Hematopoietic multipotent progenitor cell treated with erythropoietin and hydrocortisone succinate and interleukin-3 and kit ligand, for 6 days (in vitro differentiated cells): ENCODE data around the gene NLGN1.

ENCODE experiments used
- DNase-seq: peaks from one replicate; pipeline ENCODE4 v3.0.0-alpha.2; 2015

The NLGN1 gene

DNA sequence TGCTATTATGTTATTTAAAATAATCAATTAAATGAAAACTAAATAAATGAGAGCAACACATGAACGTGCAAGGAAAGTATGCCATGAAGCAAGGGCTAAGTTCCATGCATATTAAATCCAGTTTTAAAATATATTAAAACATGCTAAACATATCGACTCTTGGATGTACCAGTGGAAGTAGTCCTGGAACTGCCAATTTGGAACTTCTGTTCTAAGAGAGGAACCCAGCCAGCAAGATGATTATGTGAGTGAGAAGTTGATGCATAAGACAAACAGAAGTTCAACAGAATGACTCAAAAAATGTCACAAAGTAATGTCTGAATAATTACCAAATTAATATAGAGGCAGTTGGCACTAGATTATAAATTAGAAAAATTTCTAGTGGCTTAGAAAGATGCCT lies 714.2 kb downstream of the NLGN1 start:
- DNase-seq, result no peak

DNA sequence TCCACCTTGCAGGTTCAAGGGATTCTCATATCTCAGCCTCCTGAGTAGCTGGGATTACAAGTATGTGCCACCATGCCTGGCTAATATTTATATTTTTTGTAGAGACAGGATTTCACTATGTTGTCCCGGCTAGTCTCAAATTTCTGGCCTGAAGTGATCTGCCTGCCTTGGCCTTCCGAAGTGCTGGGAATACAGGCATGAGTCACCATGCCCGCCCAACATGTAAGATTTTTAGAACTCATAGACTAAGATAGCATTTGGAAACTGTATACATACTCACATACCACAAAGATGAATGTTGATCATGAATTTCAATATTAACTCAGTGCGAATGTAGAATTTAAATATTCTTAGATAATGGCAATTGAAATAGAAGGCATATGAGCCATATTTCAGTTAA lies 718.9 kb downstream of the NLGN1 start:
- no peak for DNase-seq

DNA sequence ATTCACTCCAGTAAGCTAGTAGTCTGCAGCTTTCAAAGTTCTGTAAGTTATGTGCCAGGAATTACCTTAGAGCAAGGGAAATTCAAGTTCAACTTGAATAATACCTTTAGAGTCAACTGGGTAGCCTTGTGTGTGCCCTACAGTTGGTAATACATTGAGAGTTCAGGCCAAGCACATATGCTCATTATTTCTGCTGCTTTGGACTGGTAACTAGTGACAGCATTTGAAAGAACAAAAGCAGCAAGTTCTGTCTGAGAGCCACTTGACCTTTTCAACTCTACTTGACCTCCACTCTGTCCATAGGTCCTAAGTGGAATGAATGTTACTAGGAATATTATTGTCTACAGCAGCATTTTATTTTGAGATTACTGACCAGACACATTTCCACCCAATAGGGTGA lies 723.5 kb downstream of the NLGN1 start:
- no peak for DNase-seq

DNA sequence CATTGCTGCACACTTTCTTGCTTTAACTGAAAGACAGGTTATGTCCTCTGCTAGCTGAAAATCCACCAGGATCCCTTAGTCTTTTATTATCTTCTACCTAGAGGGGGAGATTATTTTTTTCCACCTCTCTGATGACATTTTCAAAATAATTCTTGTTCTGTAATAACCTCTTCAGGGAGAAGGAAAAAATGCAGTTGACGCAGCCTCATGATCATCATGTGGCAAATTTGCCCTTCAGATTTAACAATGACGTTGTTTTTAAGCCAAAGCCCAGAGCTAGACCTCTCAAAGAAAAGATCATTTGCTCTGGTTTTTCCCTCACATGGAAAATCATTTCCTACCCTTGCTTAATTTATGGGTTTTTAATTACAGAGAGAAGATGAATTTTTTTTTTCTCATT lies 724.9 kb downstream of the NLGN1 start:
- DNase-seq, result no peak

DNA sequence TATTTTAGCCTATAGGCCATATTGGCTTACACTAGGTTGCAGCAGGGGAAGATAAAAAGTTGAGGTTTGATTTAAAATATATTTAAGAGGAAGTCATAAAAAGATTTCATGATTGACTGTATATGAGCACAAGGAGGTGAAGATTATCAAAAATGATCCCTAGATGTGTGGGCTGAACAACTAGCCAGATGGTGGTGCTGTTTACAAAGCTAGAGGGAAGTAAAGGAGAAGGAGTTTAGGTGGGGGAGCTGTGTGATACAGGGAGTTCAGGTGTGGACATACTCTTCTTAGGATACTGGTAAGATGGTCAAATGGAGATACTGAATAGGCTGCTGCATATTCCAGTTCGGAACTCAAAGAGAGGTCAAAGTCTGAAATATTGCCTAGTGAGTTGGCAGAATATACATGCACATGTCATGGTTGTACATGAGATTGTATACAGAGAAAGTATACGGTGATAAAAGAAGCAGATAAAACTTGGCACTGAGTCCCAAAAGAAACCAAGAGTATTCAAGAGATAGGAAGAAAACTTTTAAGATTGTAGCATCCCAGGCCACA lies 727.8 kb downstream of the NLGN1 start:
- DNase-seq, result peak; percentile 39

DNA sequence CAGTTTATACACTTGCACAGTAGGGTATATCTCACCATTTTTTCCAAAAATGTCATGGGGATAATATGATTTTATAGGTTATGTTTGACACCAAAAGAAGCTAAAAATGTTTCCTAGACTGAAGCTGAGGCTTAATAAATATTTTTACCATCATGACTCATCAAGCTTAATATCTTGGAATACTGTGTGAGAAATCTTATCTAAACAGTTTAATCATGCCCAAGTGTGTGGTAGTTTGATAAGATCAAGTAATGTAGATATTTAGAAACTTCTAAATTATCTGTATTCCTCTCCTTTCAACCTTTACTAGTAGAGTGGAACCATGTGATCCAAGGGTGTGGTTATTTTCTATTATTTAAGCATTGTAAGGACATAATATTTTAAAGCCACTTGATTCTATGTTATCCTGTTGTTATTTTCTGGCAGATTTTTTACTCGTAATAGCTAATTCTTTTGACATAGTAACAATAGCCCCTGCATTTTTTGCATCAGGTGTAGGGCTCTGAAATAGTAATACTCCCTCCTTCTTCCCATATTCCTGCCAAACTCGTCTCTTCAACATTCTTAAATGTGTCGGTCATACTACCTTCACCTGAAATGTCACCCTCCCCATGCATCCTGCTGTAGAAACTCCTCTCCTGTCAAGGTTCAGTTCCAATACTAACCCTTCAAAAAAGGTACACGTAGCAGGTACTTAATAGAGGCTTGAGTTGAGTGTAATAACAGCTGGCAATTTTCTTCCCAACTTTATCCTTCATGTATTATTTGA lies 729.6 kb downstream of the NLGN1 start:
- DNase-seq, result no peak

DNA sequence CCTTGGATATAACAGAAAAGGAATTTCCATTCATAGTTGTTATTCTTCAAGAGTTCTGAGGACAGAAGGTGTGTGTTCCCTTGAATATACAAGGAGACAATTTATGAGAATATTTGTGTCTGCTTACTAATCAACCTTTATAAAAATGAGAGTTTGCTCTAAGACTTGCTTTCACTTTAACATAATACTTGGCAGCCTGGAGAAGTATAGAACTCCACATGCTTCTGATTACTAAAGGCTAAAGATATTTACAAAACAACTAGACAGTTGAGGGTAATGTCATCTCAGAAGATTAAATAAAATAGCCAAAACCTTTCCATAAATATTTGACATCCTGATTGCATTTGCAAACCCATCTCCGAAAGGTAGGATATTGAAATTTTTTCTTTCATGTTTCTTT lies 734.5 kb downstream of the NLGN1 start:
- DNase-seq, result no peak

DNA sequence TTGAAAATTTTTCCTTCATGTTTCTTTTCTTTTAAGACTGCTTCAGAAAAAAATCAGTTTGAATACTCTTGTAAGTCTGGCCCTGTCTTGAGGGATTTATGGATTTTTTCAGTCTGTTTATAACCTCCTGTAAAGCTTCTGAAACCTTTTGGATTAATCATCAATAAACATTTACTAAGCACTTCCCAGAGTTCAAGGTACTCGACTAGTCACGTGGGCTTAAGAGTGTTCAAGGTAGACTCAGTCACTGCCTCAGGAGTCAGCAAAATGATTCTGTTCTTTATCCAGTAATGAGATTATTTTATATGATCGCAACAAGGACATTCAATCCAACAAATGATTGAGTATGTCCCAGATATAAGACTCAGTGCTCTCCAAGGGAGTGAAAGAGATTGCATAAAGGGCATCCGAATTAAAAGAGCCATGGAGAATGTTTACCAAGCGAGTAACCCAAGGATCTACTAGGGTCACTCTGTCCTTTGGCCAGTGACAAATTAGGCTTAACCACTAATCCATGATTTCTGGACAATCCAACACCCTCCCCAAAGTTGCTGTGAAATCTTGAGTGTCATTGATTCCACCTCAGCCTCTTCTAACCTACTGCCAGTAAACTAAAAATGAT lies 735.0 kb downstream of the NLGN1 start:
- no peak for DNase-seq

DNA sequence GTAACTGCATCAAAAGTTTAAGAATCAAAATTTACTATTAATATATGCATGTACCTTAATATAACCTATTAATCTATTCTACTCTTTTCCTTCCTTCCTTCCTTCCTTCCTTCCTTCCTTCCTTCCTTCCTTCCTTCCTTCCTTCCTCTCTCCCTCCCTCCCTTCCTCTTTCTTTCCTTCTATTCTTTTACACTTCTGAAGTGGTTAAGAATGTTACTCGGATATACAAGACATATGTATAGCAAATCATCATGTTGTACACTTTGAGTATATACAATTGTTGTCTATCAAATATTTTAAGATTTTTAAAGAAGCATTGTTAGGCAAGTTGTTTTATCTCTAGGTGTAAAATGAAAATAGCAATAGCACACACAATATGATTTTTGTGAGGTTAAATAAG lies 748.5 kb downstream of the NLGN1 start:
- no peak for DNase-seq

DNA sequence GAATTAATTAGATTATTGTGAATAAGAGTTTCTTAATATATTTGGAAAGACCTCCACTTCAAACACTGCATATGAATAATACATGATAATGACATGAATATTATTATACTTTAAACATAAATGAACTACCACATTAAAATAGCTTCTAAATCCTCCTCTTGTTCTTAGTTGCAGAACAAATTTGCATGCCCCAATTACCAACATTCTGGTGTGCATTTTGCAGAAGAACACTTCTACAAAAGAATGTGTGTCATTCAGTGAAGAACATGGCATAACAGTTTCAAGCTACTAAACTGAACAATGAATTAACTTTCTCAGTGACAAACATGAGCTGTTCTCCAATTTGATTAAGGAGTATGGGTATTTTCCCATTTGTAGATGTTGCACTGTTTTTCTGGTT lies 750.3 kb downstream of the NLGN1 start:
- DNase-seq, result no peak

DNA sequence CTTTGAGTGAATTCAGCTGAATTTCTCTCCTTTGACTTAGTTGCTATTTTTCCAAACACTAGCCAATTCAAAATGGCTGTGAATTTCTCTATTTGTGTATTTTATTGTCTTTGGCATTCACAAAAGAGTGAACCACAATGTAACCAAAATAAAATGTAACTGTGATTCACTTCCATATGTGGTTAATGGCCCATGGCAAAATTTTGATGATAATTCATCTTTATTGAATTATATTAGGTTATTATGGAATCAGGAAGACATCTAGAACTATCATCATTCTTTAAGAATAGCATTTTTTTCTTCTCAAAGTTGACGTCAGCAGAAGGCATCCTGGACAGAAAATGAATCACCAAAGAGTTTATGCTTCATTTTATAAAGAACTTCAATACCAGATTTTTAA lies 756.3 kb downstream of the NLGN1 start:
- no peak for DNase-seq

DNA sequence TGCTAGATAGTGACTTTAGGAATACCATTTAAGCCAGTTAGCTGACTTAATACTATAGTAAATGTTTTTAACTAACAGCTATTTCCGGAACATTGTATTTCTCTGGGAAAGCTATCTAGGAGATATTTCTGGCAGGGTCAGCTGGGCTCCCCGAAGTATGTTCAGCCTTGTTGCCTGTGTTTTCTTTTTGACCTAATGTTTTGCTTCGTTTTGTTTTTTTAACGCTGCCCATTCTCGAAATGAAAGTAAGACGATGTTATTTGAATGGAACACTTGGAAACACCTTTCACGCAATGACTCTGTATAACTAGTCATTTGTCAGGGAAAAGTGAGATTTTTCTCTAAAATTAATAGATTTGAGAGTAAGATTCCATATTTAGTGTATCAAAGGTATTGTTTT lies 758.7 kb downstream of the NLGN1 start:
- DNase-seq, result peak; percentile 1

DNA sequence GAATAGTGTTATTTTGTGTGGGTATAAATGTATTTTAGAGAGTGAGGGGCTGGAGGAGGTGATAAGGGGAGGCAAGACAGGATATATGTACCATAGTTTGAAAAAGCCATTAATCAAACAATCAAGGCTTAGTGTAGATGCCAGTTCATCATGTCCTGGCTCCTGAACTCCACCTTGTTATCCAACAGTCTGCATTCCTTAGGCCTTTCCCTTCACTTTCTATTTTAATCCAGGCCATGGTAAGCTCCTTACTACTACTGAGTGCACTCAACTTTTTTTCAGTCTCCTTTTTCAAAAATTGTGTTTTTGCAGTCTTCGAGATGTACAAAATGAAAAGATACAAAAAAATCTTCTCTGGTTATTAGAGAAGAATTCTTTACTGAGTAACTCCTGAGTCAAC lies 761.1 kb downstream of the NLGN1 start:
- DNase-seq, result no peak

DNA sequence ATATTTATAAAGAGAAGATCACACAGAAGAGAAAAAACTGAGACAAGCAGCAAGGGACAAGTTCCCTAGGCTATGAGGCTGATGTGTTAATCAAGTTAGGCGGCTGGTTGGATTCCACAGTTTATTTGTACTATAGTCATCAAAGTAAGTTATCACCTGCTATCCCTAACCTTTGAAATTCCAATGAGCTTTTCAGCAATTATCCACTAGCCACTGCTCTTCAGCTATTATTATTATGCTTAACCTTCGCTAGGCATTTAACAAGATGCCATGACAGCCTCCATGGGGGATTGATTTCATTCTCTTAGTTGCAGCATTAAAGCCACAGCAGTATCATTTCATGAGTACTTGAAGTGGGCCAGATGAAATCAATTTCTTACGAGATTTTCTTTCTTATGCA lies 762.1 kb downstream of the NLGN1 start:
- no peak for DNase-seq

DNA sequence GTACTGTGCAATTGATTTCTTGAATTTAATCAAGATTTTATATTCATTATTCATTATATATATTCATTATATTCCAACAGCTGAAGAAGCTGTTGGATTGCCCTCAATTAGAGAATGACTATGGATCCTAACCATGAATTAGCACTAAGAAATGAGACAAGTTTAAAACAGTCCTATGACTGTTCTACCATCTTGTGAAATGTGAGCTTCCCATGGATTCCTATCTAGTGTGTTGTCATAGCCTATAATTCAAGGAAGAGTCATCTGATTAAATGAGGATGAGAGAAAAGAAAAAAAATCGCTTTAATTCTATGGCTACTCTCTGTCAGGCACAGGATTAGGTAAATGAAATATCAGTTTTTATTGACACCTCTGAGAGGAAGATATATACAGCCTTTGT lies 765.0 kb downstream of the NLGN1 start:
- DNase-seq, result no peak

DNA sequence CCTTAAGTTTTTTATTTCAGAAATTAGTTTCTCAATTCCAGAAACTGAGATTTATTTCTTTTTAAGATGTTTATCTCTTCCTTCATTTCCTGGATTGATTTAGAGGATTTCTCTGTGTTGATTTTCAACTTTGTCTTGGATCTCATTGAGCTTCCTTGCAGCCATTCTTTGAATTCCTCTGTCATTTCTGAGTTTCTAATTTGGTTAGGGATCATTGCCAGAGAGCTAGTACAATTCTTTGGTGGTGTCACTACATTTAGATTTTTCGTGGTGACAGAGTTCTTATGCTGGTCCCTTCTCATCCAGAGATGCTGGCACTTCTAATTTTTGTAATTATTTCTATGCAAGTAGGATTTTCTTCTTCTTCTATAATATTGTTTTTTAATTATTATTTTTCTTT lies 770.5 kb downstream of the NLGN1 start:
- DNase-seq, result no peak

DNA sequence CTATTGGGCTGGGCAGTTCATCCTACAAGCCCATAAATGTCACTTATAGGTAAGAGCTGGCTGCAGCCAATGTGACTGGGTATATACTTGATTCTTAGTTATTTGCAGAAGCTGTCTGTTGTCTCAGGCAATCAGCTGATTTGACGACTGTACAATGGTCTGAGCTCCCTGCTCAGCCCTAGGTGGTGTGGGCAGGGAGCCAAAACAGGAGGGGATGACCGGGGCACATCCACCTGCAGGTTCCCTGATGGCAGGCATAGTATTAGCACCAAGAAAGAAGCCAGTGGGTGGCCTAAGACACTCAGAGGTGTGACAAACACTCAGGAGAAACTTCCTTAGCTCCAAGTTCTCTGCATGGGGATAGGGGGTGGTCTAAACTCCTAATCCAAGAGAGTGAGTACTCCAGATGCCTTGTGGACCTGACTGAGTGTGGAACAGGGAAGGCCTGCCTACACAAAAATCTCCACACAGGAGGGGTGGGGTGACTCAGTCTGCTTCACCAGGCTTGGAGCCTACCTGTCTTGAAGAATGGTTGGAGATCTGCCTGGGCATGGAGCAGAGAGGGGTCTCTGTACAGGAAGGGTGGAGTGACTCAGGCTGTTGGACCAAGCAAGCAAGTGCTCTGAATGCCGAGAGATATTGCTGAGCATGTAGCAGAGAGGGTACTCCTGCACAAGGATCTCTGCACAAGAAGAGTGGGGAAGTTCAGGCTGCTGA lies 771.2 kb downstream of the NLGN1 start:
- no peak for DNase-seq

DNA sequence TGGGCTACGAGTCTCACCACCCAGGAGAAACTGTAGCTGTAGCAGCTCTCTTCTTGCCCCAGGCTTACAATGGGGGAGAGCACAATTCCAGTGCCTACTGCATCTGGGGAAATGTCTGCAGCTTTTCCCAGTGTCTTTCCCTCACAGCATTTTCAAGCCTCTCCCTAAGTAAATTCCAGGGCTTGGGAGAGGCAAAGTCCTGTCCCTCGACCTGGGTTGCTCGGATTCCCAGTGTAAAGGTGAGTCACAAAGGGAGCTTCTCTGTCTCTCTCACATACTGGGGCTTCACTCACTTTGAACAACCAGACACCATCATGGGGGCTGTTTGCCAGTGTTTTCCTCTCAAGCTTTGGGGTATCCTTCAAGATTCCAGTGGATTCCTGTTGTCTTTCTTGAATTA lies 772.2 kb downstream of the NLGN1 start:
- DNase-seq, result no peak

DNA sequence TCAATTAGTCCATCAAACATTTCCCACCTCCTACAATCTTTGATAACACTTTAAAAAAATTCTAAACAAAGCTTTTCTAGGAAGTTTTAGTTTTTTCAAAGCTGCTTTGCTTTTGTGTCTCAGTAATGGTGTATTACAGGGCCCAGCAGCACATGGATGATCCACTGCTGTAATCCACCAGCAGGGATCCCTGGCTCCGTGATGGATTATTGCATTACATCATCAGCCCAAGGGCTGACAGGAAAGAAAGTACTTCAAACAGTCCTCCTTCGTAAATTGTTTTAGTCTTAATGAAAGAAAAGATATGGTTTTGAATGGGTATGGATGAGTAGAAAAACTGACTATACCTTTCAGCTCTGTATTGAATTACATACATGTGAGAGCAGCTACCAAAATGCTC lies 772.7 kb downstream of the NLGN1 start:
- no peak for DNase-seq

DNA sequence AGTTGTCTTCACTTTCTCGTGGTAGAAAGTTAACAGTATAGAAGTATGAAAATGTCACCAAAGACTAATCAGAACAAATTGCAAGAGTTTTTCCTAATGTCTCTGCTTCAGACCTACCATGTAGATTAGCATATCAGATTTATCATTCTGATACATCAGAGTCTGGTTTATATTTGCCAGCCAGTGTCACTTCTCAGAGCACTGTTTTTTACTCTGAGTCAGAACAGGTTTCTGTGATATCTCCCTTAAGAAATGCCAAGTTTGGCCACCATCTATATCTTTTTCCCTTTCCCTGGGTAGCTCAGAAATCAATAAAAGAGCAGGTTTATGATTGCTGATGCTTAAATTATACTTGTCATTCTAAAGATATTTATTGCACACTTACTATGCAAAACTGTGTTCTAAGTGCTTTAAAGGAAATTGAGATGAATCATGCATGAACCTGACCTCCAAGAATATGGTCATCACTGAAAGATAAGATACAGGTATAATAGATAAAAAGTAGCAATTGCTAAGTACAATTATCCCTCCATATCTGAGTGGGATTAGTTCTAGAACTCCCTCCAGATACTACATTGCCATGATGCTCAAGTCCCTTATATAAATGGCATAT lies 788.9 kb downstream of the NLGN1 start:
- DNase-seq, result no peak

DNA sequence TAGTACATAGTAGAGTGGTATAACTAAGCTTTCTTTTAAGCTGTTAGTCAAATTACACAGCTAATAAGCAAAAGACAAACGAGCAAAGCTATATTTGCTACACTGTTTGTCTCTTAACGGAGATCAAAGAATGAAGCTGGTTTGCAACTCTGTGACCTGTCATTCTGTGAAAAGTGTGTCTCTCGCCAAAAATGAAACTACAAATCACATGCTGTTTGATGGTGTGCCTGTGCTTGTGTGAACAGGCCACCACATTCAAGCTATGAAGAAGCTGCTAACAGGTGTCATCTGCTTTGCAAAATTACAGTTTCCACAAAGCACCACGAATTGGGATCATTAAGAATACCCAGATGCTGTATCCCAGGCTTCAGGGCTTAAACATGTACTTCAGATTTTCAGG lies 793.8 kb downstream of the NLGN1 start:
- no peak for DNase-seq

DNA sequence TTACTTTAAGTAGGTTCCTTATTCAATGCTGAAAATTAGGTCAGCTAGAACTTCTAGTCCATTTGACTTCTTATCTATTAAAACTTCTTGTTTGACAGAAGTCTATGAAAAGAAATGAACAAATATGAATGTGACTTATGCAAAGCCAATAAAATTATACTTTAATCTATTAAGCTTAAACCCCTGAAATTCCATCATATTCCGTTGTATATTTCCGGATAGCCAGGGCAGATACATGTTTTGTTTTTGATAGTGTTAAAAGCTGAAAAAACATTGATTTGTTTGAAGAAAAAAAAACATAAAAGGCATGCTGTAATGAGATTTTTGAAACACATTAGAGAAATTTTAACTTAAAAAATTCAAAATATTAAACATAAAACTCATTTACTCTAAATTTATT lies 794.4 kb downstream of the NLGN1 start:
- no peak for DNase-seq

DNA sequence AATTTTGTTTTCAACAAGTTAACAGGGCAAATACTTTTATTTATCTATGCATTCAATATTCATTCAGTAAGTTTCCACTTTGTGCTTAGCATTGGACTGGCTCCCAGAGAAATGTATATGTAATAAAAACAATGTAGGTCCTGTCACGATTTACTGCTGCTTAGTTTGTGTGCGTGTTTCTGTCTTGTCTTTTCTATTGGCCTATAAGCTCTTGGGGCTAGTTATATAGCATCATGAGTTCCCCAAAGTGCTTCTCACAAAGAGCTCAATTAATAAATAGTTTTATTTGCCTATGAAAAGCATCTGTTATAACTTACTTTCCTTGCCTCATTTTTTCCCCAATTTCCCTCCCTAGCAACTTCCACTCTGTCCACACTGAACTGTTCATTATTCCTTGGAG lies 794.9 kb downstream of the NLGN1 start:
- no peak for DNase-seq

DNA sequence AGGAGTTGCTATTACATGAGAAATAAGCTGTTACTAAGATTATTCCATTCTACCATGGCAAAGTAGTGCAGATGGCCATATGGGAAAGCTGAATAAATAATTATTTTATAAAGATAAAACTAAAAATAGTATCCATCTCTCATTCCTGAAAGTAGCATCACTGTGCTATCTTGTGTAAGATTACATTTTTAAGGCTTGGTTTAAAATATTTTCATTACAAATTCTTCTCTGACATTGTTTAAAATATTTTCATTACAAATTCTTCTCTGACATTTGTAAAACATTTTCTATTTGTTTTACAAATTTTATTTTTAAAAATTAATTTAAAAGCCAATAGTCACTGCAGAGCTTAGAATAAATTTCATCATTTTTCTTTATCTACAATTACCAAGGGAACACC lies 796.1 kb downstream of the NLGN1 start:
- no peak for DNase-seq
